Tongue (tissue), 2 donors: ENCODE results near the gene STIM1. TPM values are rescaled to one million over a fixed set of nuclear protein-coding genes. Genes with fewer than 3 reads are reported as not detected.
"Not testable (repeated sequence)": the region's sequence is repeated elsewhere in the genome, so short reads cannot be mapped to it uniquely, and the experiment has no call there.

ENCODE experiments used
- DNase-seq: peaks from one replicate; pipeline ENCODE4 v3.0.0-alpha.2; 2015
- total RNA-seq: library from RNA; depleted of rRNA; stranded (reverse); fragments of >200 nt; gene quantifications from one replicate; pipeline ENCODE4 v1.2.3, GENCODE V29; 2014

Gene STIM1
- total RNA-seq, 1 donor from 2014 or later, result 71.0 TPM

GRCh38 chr11:3983101-3983500 lies 127.6 kb downstream of the STIM1 start:
- no peak for DNase-seq

GRCh38 chr11:3984896-3985295 lies 129.4 kb downstream of the STIM1 start:
- peak; percentile 34 for DNase-seq

- peak; percentile 45 for DNase-seq
Observed at GRCh38 chr11:3985631-3986030, 130.2 kb downstream of the STIM1 start.

- no peak for DNase-seq
Observed at GRCh38 chr11:3986301-3986700, 130.8 kb downstream of the STIM1 start.

- no peak for DNase-seq
Observed at GRCh38 chr11:3989276-3989920, 133.9 kb downstream of the STIM1 start.

- DNase-seq, result no peak
Observed at GRCh38 chr11:3989921-3990290, 134.4 kb downstream of the STIM1 start.

GRCh38 chr11:3990406-3990805 lies 134.9 kb downstream of the STIM1 start:
- DNase-seq, result no peak

GRCh38 chr11:3992964-3993363 lies 137.5 kb downstream of the STIM1 start:
- DNase-seq, result no peak

- no peak for DNase-seq
Observed at GRCh38 chr11:3994030-3994640, 138.7 kb downstream of the STIM1 start.

GRCh38 chr11:3995307-3995706 lies 139.8 kb downstream of the STIM1 start:
- no peak for DNase-seq

GRCh38 chr11:3995949-3996554 lies 140.6 kb downstream of the STIM1 start:
- peak; percentile 36 for DNase-seq

- DNase-seq, result peak; percentile 53
Observed at GRCh38 chr11:3996651-3997050, 141.2 kb downstream of the STIM1 start.

GRCh38 chr11:4004753-4005152 lies 149.3 kb downstream of the STIM1 start:
- not testable (repeated sequence) for DNase-seq

- peak; percentile 24 for DNase-seq
Observed at GRCh38 chr11:4006946-4007680, 151.6 kb downstream of the STIM1 start.

GRCh38 chr11:4008116-4008515 lies 152.7 kb downstream of the STIM1 start:
- no peak for DNase-seq

- DNase-seq, result not testable (repeated sequence)
Observed at GRCh38 chr11:4016602-4017001, 161.1 kb downstream of the STIM1 start.

- DNase-seq, result no peak
Observed at GRCh38 chr11:4017129-4017528, 161.7 kb downstream of the STIM1 start.

- DNase-seq, result no peak
Observed at GRCh38 chr11:4018641-4019040, 163.2 kb downstream of the STIM1 start.

- DNase-seq, result peak; percentile 38
Observed at GRCh38 chr11:4019891-4020290, 164.4 kb downstream of the STIM1 start.

- no peak for DNase-seq
Observed at GRCh38 chr11:4022669-4023068, 167.2 kb downstream of the STIM1 start.

- DNase-seq, result peak; percentile 83
Observed at GRCh38 chr11:4025248-4025966, 169.9 kb downstream of the STIM1 start.

GRCh38 chr11:4025967-4026324 lies 170.5 kb downstream of the STIM1 start:
- DNase-seq, result peak; percentile 81

GRCh38 chr11:4026389-4026788 lies 170.9 kb downstream of the STIM1 start:
- DNase-seq, result no peak
